ENCODE data around the gene OR13C3. TPM values are rescaled to one million over a fixed set of nuclear protein-coding genes. Genes with fewer than 3 reads are reported as not detected.

The OR13C3 gene
- total and polyA plus RNA-seq, 4 donors: not detected

- H3K4me3 ChIP-seq (ENCODE audit: low read length in 2 of 2): no peak overlapping the region
- no peaks in the 10 kb centered on the region for H3K9me3 ChIP-seq (ENCODE audit: control insufficient read depth, low read length)
- H3K27ac ChIP-seq (ENCODE audit: low read depth in 1 of 2, low read length in 2 of 2): no peak overlapping the region
- H3K4me1 ChIP-seq (ENCODE audit: control insufficient read depth in 1 of 2, insufficient read depth in 2 of 2, low read length in 2 of 2): no peaks in the 10 kb centered on the region
- no peak for DNase-seq
- no peak for ATAC-seq (ENCODE audit: low FRiP score)
- H3K36me3 ChIP-seq (ENCODE audit: control insufficient read depth in 1 of 2, insufficient read depth in 2 of 2, low read length in 1 of 2): no peaks in the 10 kb centered on the region
- 30 to 35% methylated on average over 3 of the region's 3 CpGs for WGBS, 2 donors
- intact Hi-C loops (cut with DNase I): no loop called here
- H3K27me3 ChIP-seq (ENCODE audit: control insufficient read depth in 1 of 2, insufficient read depth in 2 of 2, low read length in 1 of 2): no peaks in the 10 kb centered on the region
Observed at GRCh38 chr9:104494808-104495207, 41.8 kb downstream of the OR13C3 start.

Other genes with a start within 250 kb of the OR13C3 start
- not detected for gene OR13F1, start 32.6 kb downstream of the OR13C3 start, total RNA-seq
- not detected for gene OR13F1, start 32.6 kb downstream of the OR13C3 start, polyA plus RNA-seq
- not detected for gene OR13C4, start 9.6 kb downstream of the OR13C3 start, total RNA-seq
- not detected for gene OR13C4, start 9.6 kb downstream of the OR13C3 start, polyA plus RNA-seq
- gene OR13C8, start 32.3 kb upstream of the OR13C3 start, total RNA-seq: not detected
- not detected for gene OR13C8, start 32.3 kb upstream of the OR13C3 start, polyA plus RNA-seq
- not detected for gene OR13C5, start 62.6 kb upstream of the OR13C3 start, total RNA-seq
- not detected for gene OR13C5, start 62.6 kb upstream of the OR13C3 start, polyA plus RNA-seq
- gene OR13C2, start 68.8 kb upstream of the OR13C3 start, total RNA-seq: not detected
- gene OR13C2, start 68.8 kb upstream of the OR13C3 start, polyA plus RNA-seq: not detected
- gene OR13C9, start 81.3 kb upstream of the OR13C3 start, total RNA-seq: not detected
- not detected for gene OR13C9, start 81.3 kb upstream of the OR13C3 start, polyA plus RNA-seq
- not detected for gene OR13D1, start 157.7 kb upstream of the OR13C3 start, total RNA-seq
- gene OR13D1, start 157.7 kb upstream of the OR13C3 start, polyA plus RNA-seq: not detected
- 10 to 100 TPM; 24.2 to 28.7 TPM for gene NIPSNAP3A, start 210.8 kb upstream of the OR13C3 start, total RNA-seq
- gene NIPSNAP3A, start 210.8 kb upstream of the OR13C3 start, polyA plus RNA-seq: 10 to 100 TPM; 31.6 to 34.8 TPM
- gene NIPSNAP3B, start 227.3 kb upstream of the OR13C3 start, total RNA-seq: 10 to 100 TPM in 1 of 2 donors, 1 to 10 TPM in 1; 7.8 to 12.6 TPM
- gene NIPSNAP3B, start 227.3 kb upstream of the OR13C3 start, polyA plus RNA-seq: 1 to 10 TPM; 1.4 to 8.9 TPM